ENCODE measurements around the gene MYH7B. TPM values are rescaled to one million over a fixed set of nuclear protein-coding genes. Genes with fewer than 3 reads are reported as not detected.

Gene MYH7B
- total RNA-seq = under 0.01 TPM in 1 of 2 replicates, not detected in the other

GRCh38 chr20:34955231-34956040, at the start of gene MYH7B, which contains the start of gene GSS:
Gene MYH7B, plus strand, starts transcription at chr20:34955868. Its CDS starts 22,138 bp downstream, at chr20:34978006.
Gene GSS, minus strand, starts transcription at chr20:34955806. Its CDS starts 3,954 bp downstream, at chr20:34951852.

Other genes starting within 250 kb of the MYH7B start
- 3.8 and 5.4 TPM in 2 replicates for gene NCOA6, start 130.2 kb upstream of the MYH7B start, total RNA-seq
- 1.2 and 5.1 TPM in 2 replicates for gene GGT7, start 83.0 kb upstream of the MYH7B start, total RNA-seq
- 25.3 and 38.5 TPM in 2 replicates for gene ACSS2, start 79.3 kb upstream of the MYH7B start, total RNA-seq
- 46.4 and 53.3 TPM in 2 replicates for gene GSS, start 62 bp upstream of the MYH7B start, total RNA-seq
- gene TRPC4AP, start 136.9 kb downstream of the MYH7B start, total RNA-seq = 61.2 and 76.9 TPM in 2 replicates
- gene EDEM2, start 191.5 kb downstream of the MYH7B start, total RNA-seq = 61.8 and 78.2 TPM in 2 replicates
- 309 and 609 TPM in 2 replicates for gene PROCR, start 216.2 kb downstream of the MYH7B start, total RNA-seq